SK-N-SH treated with all-trans-retinoic acid at 6 μM for 48 hours (cell line): ENCODE results near the gene CLEC3B.

Source experiments
- ARNTL ChIP-seq: fragments of 450-650 bp; formaldehyde crosslinking; IDR thresholded peaks from 2 replicates; pipeline ENCODE4 v1.5.0; 2020; ENCODE audit warnings: low read depth, mild to moderate bottlenecking, moderate library complexity, borderline replicate concordance
- CREB5 ChIP-seq: fragments of 250-450 bp; sonication (Bioruptor Pico); IDR thresholded peaks from 2 replicates; pipeline ENCODE4 v1.5.1; 2020; ENCODE audit warnings: low read depth, mild to moderate bottlenecking, moderate library complexity
- CSDC2 ChIP-seq: fragments of 250-450 bp; sonication (Bioruptor Pico); IDR thresholded peaks from 2 replicates; pipeline ENCODE4 v1.5.0; 2020; ENCODE audit warnings: mild to moderate bottlenecking, moderate library complexity
- ESRRG ChIP-seq: fragments of 250-450 bp; sonication (Bioruptor Pico); IDR thresholded peaks from 2 replicates; pipeline ENCODE4 v1.6.1; 2021; ENCODE audit warnings: mild to moderate bottlenecking
- ISL1 ChIP-seq: fragments of 250-450 bp; sonication (Bioruptor Pico); IDR thresholded peaks from 2 replicates; pipeline ENCODE4 v2.1.2; 2022; ENCODE audit warnings: mild to moderate bottlenecking, moderate library complexity
- POU6F1 ChIP-seq: fragments of 250-450 bp; sonication (Bioruptor Pico); IDR thresholded peaks from 2 replicates; pipeline ENCODE4 v1.8.0; 2021; ENCODE audit warnings: low read depth, mild to moderate bottlenecking, moderate library complexity, borderline replicate concordance
- PPARA ChIP-seq: fragments of 250-450 bp; sonication (Bioruptor Pico); IDR thresholded peaks from 2 replicates; pipeline ENCODE4 v1.5.0; 2020; ENCODE audit warnings: mild to moderate bottlenecking, borderline replicate concordance
- RARB ChIP-seq: fragments of 250-450 bp; sonication (Bioruptor Pico); IDR thresholded peaks from 2 replicates; pipeline ENCODE4 v1.8.0; 2021; ENCODE audit warnings: mild to moderate bottlenecking, moderate library complexity
- ZC3H10 ChIP-seq: fragments of 250-450 bp; sonication (Bioruptor Pico); IDR thresholded peaks from 2 replicates; pipeline ENCODE4 v1.5.1; 2021; ENCODE audit warnings: mild to moderate bottlenecking, moderate library complexity
- ZFP3 ChIP-seq: fragments of 250-450 bp; sonication (Bioruptor Pico); IDR thresholded peaks from 2 replicates; pipeline ENCODE4 v1.5.0; 2020; ENCODE audit warnings: mild to moderate bottlenecking, moderate library complexity
- ZFP30 ChIP-seq: fragments of 450-650 bp; formaldehyde crosslinking; IDR thresholded peaks from 2 replicates; pipeline ENCODE4 v1.5.0; 2022; ENCODE audit warnings: mild to moderate bottlenecking, moderate library complexity
- ZNF565 ChIP-seq: fragments of 450-650 bp; formaldehyde crosslinking; conservative IDR thresholded peaks from 2 replicates; pipeline ENCODE4 v1.5.0; 2020; ENCODE audit warnings: low read depth, mild to moderate bottlenecking, moderate library complexity
- ZNF8 ChIP-seq: fragments of 450-650 bp; formaldehyde crosslinking; IDR thresholded peaks from 2 replicates; pipeline ENCODE4 v1.5.0; 2020; ENCODE audit warnings: mild to moderate bottlenecking, moderate library complexity

DNA sequence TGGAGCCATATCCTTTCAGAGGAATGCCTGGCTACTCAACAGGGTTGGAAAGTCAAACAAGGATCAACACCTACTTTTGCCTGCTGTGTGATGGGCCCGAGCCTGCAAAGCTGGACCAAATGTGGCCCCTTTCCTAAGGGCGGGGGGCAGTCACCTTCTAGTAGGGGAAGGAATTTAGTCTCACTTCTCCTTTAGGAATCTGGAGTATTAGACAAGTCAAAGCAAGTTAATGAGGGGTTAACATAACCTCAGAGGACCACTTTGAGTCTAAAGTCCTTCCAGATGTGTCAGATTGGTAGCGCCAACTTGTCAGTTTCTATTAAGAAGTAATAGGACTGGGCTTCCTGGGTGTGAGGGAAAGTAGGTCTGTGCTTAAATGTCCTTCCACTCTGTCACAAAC is 43.3 kb upstream of the CLEC3B start:
- TF ChIP-seq ARNTL (CRISPR knock-in tag) (no peak), POU6F1 (CRISPR knock-in tag) (no peak), ISL1 (CRISPR knock-in tag) (no peak), CSDC2 (CRISPR knock-in tag) (no peak), RARB (CRISPR knock-in tag) (no peak), PPARA (CRISPR knock-in tag) (no peak), ZNF8 (CRISPR knock-in tag) (no peak), CREB5 (CRISPR knock-in tag) (no peak), ESRRG (CRISPR knock-in tag) (no peak), ZFP30 (no peak), ZNF565 (no peak), ZFP3 (CRISPR knock-in tag) (no peak), ZC3H10 (CRISPR knock-in tag) (no peak)
